K562 (cell line): ENCODE results near the gene YAP1. TPM values are rescaled to one million over a fixed set of nuclear protein-coding genes. Genes with fewer than 3 reads are reported as not detected.

Experiments used
- BRF1 ChIP-seq: IDR thresholded peaks from 3 replicates; pipeline ENCODE4 v1.6.1; 2011; ENCODE audit warnings: borderline replicate concordance, mild to moderate bottlenecking; ENCODE audit not compliant: insufficient read length; ENCODE audit errors: extremely low read depth
- FOXA3 ChIP-seq, 2 experiments: fragments of 450-650 bp in 1 of 2; sonication (generic) in 1 of 2; formaldehyde crosslinking; IDR thresholded peaks in 1 of 2; conservative IDR thresholded peaks in 1 of 2; 2 replicates each; pipeline versions ENCODE4 v1.4.0 to v1.8.0; 2020 to 2022; ENCODE audit warnings: mild to moderate bottlenecking in 2 of 2, missing genetic modification reagents in 1 of 2
- MCM5 ChIP-seq: fragments of 450-650 bp; IDR thresholded peaks from 2 replicates; pipeline ENCODE4 v1.6.1; 2016; ENCODE audit warnings: low read depth
- MXI1 ChIP-seq: IDR thresholded peaks from 2 replicates; pipeline ENCODE4 v1.6.1; 2011; ENCODE audit warnings: low read depth, mild to moderate bottlenecking, improper control_type of control experiment, low read length
- SIX5 ChIP-seq, 2 experiments: IDR thresholded peaks; 2 replicates each; pipeline ENCODE4 v1.6.1; 2011; ENCODE audit warnings: low read length in 2 of 2, borderline replicate concordance in 1 of 2, low read depth in 1 of 2, mild to moderate bottlenecking in 1 of 2, moderate library complexity in 1 of 2; ENCODE audit not compliant: insufficient read depth in 1 of 2
- TCFL5 ChIP-seq: fragments of 250-450 bp; sonication (Bioruptor Pico); conservative IDR thresholded peaks from 2 replicates; pipeline ENCODE4 v1.6.1; 2021; ENCODE audit warnings: mild to moderate bottlenecking, moderate library complexity, matching md5 sums
- TRIM28 ChIP-seq: fragments of 450-650 bp; IDR thresholded peaks from 2 replicates; pipeline ENCODE4 v1.6.1; 2017
- ZNF165 ChIP-seq: fragments of 250-450 bp; sonication (Bioruptor Pico); IDR thresholded peaks from 2 replicates; pipeline ENCODE4 v1.4.0; 2020; ENCODE audit warnings: borderline replicate concordance
- ZNF175 ChIP-seq: fragments of 200-800 bp; sonication (Bioruptor generic); IDR thresholded peaks from 2 replicates; pipeline ENCODE4 v1.6.1; 2016; ENCODE audit warnings: low read depth, mild to moderate bottlenecking, missing genetic modification characterization, missing compliant biosample characterization
- polyA plus RNA-seq, 8 experiments: library from polyadenylated mRNA; depleted of rRNA in 4 of 8; stranded (reverse) in 5 of 8; unstranded in 3 of 8; fragments of >200 nt; fragmentation: Nextera tagmentation in 2 of 8; fragmentation: Illumina TruSeq in 1 of 8; extraction: Ambion mirVana in 2 of 8; extraction: Trizol in 1 of 8; gene quantifications; 2 replicates each; pipeline versions ENCODE4 v1.2.1 to v1.2.3, GENCODE V29; 2011 to 2014; ENCODE audit warnings: inconsistent platforms in 1 of 8, missing spikeins in 1 of 8
- total RNA-seq, 7 experiments: library from RNA; depleted of rRNA in 6 of 7; stranded (reverse); fragments of >200 nt in 6 of 7; fragmentation: Illumina TruSeq in 2 of 7; extraction: Trizol in 2 of 7; gene quantifications; 2 replicates each; pipeline versions ENCODE4 v1.2.1 to v1.2.3, GENCODE V29; 2011 to 2021; ENCODE audit warnings: low replicate concordance in 1 of 7
- TF ChIP-seq, protein P1 (sequence below): sonication (generic); formaldehyde crosslinking; IDR thresholded peaks from 2 replicates; pipeline ENCODE4 v1.8.0; 2022; ENCODE audit warnings: mild to moderate bottlenecking, missing genetic modification reagents, borderline replicate concordance
- TF ChIP-seq, protein P2 (sequence below): sonication (generic); formaldehyde crosslinking; IDR thresholded peaks from 2 replicates; pipeline ENCODE4 v1.8.0; 2022; ENCODE audit warnings: mild to moderate bottlenecking, low read depth, missing genetic modification reagents
- TF ChIP-seq, protein P3 (sequence below): fragments of 450-650 bp; IDR thresholded peaks from 2 replicates; pipeline ENCODE4 v1.6.1; 2017; ENCODE audit warnings: antibody characterized with exemption, mild to moderate bottlenecking
- TF ChIP-seq, protein P4 (sequence below): fragments of 250-450 bp; sonication (Bioruptor Pico); IDR thresholded peaks from 2 replicates; pipeline ENCODE4 v1.8.0; 2021; ENCODE audit warnings: moderate library complexity, mild to moderate bottlenecking, inconsistent platforms

Gene YAP1
- total and polyA plus RNA-seq, 9 of the 15 experiments (the other 6 are each of a cell fraction or from before 2014, with no cell fraction given), result 0.18 TPM; not detected in 8

DNA sequence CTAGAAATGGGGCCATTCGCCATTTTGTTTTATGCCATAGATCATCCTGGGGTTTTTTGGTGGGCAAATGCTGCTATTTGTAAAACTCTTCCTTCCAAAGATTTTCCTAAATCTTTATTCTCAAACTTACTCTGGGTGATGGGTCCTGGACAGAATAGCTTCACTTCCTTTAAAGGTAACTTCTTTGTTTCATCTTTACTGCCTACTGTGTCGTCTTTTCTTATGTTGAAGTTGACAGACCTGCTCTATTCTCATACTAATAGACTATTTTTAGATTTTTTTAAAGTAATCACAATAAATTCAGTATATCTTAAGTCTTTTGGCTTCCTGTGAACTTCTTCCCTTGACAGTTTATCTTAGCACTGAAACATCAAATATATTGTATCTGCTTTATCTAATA lies 98.6 kb downstream of the YAP1 start (continued):
- TF ChIP-seq FOXA3 (CRISPR knock-in tag; conservative IDR thresholded peaks at IDR 0.05 in 1 of 2, IDR thresholded peaks at IDR 0.05 in 1 of 2) (no peak), ZNF175 (CRISPR knock-in tag) (no peak), ZNF165 (CRISPR knock-in tag) (no peak), MCM5 (no peak), MXI1 (no peak), TRIM28 (no peak), BRF1 (no peak), TCFL5 (CRISPR knock-in tag) (no peak), SIX5 (IDR thresholded peaks at IDR 0.05; ENCODE audit: borderline replicate concordance in 1 of 2, insufficient read depth in 1 of 2, low read depth in 1 of 2, low read length in 2 of 2) (no peak)
- TF ChIP-seq, protein P1, sequence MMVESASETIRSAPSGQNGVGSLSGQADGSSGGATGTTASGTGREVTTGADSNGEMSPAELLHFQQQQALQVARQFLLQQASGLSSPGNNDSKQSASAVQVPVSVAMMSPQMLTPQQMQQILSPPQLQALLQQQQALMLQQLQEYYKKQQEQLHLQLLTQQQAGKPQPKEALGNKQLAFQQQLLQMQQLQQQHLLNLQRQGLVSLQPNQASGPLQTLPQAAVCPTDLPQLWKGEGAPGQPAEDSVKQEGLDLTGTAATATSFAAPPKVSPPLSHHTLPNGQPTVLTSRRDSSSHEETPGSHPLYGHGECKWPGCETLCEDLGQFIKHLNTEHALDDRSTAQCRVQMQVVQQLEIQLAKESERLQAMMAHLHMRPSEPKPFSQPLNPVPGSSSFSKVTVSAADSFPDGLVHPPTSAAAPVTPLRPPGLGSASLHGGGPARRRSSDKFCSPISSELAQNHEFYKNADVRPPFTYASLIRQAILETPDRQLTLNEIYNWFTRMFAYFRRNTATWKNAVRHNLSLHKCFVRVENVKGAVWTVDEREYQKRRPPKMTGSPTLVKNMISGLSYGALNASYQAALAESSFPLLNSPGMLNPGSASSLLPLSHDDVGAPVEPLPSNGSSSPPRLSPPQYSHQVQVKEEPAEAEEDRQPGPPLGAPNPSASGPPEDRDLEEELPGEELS (CRISPR knock-in tag), result no peak
- TF ChIP-seq, protein P2, sequence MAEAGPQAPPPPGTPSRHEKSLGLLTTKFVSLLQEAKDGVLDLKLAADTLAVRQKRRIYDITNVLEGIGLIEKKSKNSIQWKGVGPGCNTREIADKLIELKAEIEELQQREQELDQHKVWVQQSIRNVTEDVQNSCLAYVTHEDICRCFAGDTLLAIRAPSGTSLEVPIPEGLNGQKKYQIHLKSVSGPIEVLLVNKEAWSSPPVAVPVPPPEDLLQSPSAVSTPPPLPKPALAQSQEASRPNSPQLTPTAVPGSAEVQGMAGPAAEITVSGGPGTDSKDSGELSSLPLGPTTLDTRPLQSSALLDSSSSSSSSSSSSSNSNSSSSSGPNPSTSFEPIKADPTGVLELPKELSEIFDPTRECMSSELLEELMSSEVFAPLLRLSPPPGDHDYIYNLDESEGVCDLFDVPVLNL (CRISPR knock-in tag), result no peak
- TF ChIP-seq, protein P3, sequence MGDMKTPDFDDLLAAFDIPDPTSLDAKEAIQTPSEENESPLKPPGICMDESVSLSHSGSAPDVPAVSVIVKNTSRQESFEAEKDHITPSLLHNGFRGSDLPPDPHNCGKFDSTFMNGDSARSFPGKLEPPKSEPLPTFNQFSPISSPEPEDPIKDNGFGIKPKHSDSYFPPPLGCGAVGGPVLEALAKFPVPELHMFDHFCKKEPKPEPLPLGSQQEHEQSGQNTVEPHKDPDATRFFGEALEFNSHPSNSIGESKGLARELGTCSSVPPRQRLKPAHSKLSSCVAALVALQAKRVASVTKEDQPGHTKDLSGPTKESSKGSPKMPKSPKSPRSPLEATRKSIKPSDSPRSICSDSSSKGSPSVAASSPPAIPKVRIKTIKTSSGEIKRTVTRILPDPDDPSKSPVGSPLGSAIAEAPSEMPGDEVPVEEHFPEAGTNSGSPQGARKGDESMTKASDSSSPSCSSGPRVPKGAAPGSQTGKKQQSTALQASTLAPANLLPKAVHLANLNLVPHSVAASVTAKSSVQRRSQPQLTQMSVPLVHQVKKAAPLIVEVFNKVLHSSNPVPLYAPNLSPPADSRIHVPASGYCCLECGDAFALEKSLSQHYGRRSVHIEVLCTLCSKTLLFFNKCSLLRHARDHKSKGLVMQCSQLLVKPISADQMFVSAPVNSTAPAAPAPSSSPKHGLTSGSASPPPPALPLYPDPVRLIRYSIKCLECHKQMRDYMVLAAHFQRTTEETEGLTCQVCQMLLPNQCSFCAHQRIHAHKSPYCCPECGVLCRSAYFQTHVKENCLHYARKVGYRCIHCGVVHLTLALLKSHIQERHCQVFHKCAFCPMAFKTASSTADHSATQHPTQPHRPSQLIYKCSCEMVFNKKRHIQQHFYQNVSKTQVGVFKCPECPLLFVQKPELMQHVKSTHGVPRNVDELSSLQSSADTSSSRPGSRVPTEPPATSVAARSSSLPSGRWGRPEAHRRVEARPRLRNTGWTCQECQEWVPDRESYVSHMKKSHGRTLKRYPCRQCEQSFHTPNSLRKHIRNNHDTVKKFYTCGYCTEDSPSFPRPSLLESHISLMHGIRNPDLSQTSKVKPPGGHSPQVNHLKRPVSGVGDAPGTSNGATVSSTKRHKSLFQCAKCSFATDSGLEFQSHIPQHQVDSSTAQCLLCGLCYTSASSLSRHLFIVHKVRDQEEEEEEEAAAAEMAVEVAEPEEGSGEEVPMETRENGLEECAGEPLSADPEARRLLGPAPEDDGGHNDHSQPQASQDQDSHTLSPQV, result no peak
- TF ChIP-seq, protein P4, sequence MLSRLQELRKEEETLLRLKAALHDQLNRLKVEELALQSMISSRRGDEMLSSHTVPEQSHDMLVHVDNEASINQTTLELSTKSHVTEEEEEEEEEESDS (CRISPR knock-in tag), result no peak
